Mammary epithelial cell (primary cell): ENCODE measurements around the gene MTX3.

ENCODE experiments used
- CTCF ChIP-seq, 2 donors: IDR thresholded peaks in 1 of 2; conservative IDR thresholded peaks in 1 of 2; 2 replicates each; pipeline ENCODE4 v1.5.1; 2011 to 2012; ENCODE audit warnings: inconsistent platforms in 2 of 2, low read length in 2 of 2, mild to moderate bottlenecking in 2 of 2, control low read depth in 1 of 2, low read depth in 1 of 2; ENCODE audit not compliant: insufficient read depth in 1 of 2; ENCODE audit errors: extremely low read depth in 1 of 2
- EZH2 ChIP-seq: IDR thresholded peaks from 2 replicates; pipeline ENCODE4 v1.6.1; 2012; ENCODE audit warnings: low read length, inconsistent platforms, borderline replicate concordance

- TF ChIP-seq CTCF (conservative IDR thresholded peaks at IDR 0.05 in 1 of 2, IDR thresholded peaks at IDR 0.05 in 1 of 2; ENCODE audit: extremely low read depth in 1 of 2, insufficient read depth in 1 of 2, low read depth in 1 of 2, low read length in 2 of 2) = no peak
- TF ChIP-seq EZH2 = no peak
These were observed 26.9 kb downstream of the MTX3 start for GRCh38 chr5:79964136-79964535.
